Endothelial cell of umbilical vein (primary cell): Measurements from ENCODE around the gene CAPN15. TPM values are rescaled to one million over a fixed set of nuclear protein-coding genes. Genes with fewer than 3 reads are reported as not detected.

Source experiments
- BruUV-seq: library from RNA; stranded (reverse); fragments of 400-500 nt; replicated peaks from 2 replicates; lab custom pipeline; 2021; lab: Mats Ljungman, UMichigan
- CTCF ChIA-PET: fragments of 300-600, 350-600 bp; sonication (Branson Sonifier 250); formaldehyde crosslinking; loops from one replicate; lab custom pipeline; 2021; ENCODE audit warnings: antibody characterized with exemption, inconsistent platforms; lab: Charles Lee
- POLR2A ChIA-PET: fragments of 300-600, 350-600 bp; sonication (Branson Sonifier 250); formaldehyde crosslinking; loops from one replicate; lab custom pipeline; 2021; ENCODE audit warnings: antibody characterized with exemption, inconsistent platforms; lab: Charles Lee
- DNase-seq: peaks from one replicate; pipeline ENCODE4 v3.0.0-alpha.2; 2011; ENCODE audit warnings: low read depth, low spot score
- FAIRE-seq: peaks from 2 replicates; lab custom pipeline; 2011; peaks lifted over from hg19 to GRCh38; lab: Jason Lieb, UNC
- H2AFZ ChIP-seq: 2 replicates; pipeline ENCODE4 v1.6.0; 2012; ENCODE audit warnings: low read depth, low read length, control low read depth, inconsistent platforms
- H3K27ac ChIP-seq: 2 replicates; pipeline ENCODE4 v1.5.1; 2011; ENCODE audit warnings: low read depth, mild to moderate bottlenecking, control low read depth, low read length, moderate library complexity; ENCODE audit not compliant: insufficient read depth
- H3K27me3 ChIP-seq, 2 experiments: 2 replicates each; pipeline versions ENCODE4 v1.6.0 to v1.6.1; 2011; ENCODE audit warnings: low read length in 2 of 2, mixed read lengths in 1 of 2; ENCODE audit not compliant: control insufficient read depth in 2 of 2, insufficient read depth in 2 of 2
- H3K36me3 ChIP-seq, 2 experiments: 2 replicates in 1 of 2; 3 replicates in 1 of 2; pipeline ENCODE4 v1.5.1; 2011; ENCODE audit warnings: low read length in 2 of 2, mild to moderate bottlenecking in 1 of 2, moderate library complexity in 1 of 2; ENCODE audit not compliant: control insufficient read depth in 2 of 2, insufficient read depth in 2 of 2; ENCODE audit errors: extremely low read depth in 1 of 2
- H3K4me1 ChIP-seq: 3 replicates; pipeline ENCODE4 v1.5.1; 2011; ENCODE audit warnings: mild to moderate bottlenecking, low read length; ENCODE audit not compliant: control insufficient read depth, insufficient read depth; ENCODE audit errors: extremely low read depth
- H3K4me2 ChIP-seq: 2 replicates; pipeline ENCODE4 v1.6.1; 2011; ENCODE audit warnings: low read length, control low read depth, mixed read lengths; ENCODE audit not compliant: insufficient read depth
- H3K4me3 ChIP-seq, 3 experiments: fragments of 200-600 bp in 1 of 3; sonication (generic), shearing (Covaris generic) in 1 of 3; replicated peaks in 1 of 3; 2 replicates each; pipeline ENCODE4 v1.5.1; 2011 to 2016; ENCODE audit warnings: control low read depth in 3 of 3, low read length in 3 of 3, mild to moderate bottlenecking in 2 of 3, inconsistent platforms in 1 of 3, low read depth in 1 of 3, moderate library complexity in 1 of 3; ENCODE audit not compliant: insufficient read depth in 1 of 3
- H3K79me2 ChIP-seq: 2 replicates; pipeline ENCODE4 v1.6.0; 2012; ENCODE audit warnings: low read length, inconsistent platforms; ENCODE audit not compliant: control insufficient read depth, insufficient read depth
- H3K9ac ChIP-seq: replicated peaks from 2 replicates; pipeline ENCODE3; 2011; ENCODE audit warnings: low read length, control low read depth; ENCODE audit not compliant: insufficient read depth; ENCODE audit errors: extremely low read depth
- H3K9me1 ChIP-seq: replicated peaks from 3 replicates; pipeline ENCODE4 v1.6.0; 2011; ENCODE audit warnings: mild to moderate bottlenecking, low read length; ENCODE audit not compliant: control insufficient read depth, insufficient read depth; ENCODE audit errors: extremely low read depth
- H3K9me3 ChIP-seq: replicated peaks from 2 replicates; pipeline ENCODE4 v1.5.1; 2012; ENCODE audit warnings: low read length, inconsistent platforms; ENCODE audit not compliant: control insufficient read depth, insufficient read depth
- H4K20me1 ChIP-seq: replicated peaks from 2 replicates; pipeline ENCODE3; 2011; ENCODE audit warnings: mild to moderate bottlenecking, low read length; ENCODE audit not compliant: control insufficient read depth, insufficient read depth; ENCODE audit errors: extremely low read depth
- CTCF ChIP-seq, 2 donors: IDR thresholded peaks; 1 replicate in 1 of 2; 2 replicates in 1 of 2; pipeline ENCODE4 v1.5.1; 2011; ENCODE audit warnings: low read length in 2 of 2, mild to moderate bottlenecking in 2 of 2, moderate library complexity in 2 of 2, control low read depth in 1 of 2, inconsistent platforms in 1 of 2, low read depth in 1 of 2; ENCODE audit not compliant: insufficient read depth in 1 of 2; ENCODE audit errors: extremely low read depth in 1 of 2
- EZH2 ChIP-seq: IDR thresholded peaks from 2 replicates; pipeline ENCODE4 v1.6.1; 2012; ENCODE audit warnings: borderline replicate concordance, low read depth, mild to moderate bottlenecking, moderate library complexity, low read length, inconsistent platforms; ENCODE audit not compliant: severe bottlenecking
- FOS ChIP-seq: IDR thresholded peaks from 2 replicates; pipeline ENCODE4 v1.6.1; 2011; ENCODE audit warnings: mild to moderate bottlenecking, low read length, moderate library complexity, borderline replicate concordance; ENCODE audit not compliant: insufficient read depth
- GATA2 ChIP-seq: IDR thresholded peaks from 2 replicates; pipeline ENCODE4 v1.7.0; 2011; ENCODE audit warnings: low read depth, mild to moderate bottlenecking, moderate library complexity, mixed read lengths, low read length; ENCODE audit not compliant: insufficient read length, insufficient read depth
- JUN ChIP-seq: IDR thresholded peaks from 2 replicates; pipeline ENCODE4 v1.6.1; 2011; ENCODE audit warnings: borderline replicate concordance, low read depth; ENCODE audit not compliant: insufficient read length, insufficient read depth
- MYC ChIP-seq: IDR thresholded peaks from one replicate; pipeline ENCODE4 v1.6.1; 2011; ENCODE audit warnings: mild to moderate bottlenecking, low read depth, low read length
- POLR2A ChIP-seq: IDR thresholded peaks from 2 replicates; pipeline ENCODE4 v1.6.1; 2012; ENCODE audit warnings: low read depth, mild to moderate bottlenecking, control low read depth, low read length
- POLR2AphosphoS5 ChIP-seq: IDR thresholded peaks from 2 replicates; pipeline ENCODE4 v1.6.1; 2012; ENCODE audit warnings: low read depth, mild to moderate bottlenecking, control low read depth, low read length, moderate library complexity; ENCODE audit not compliant: insufficient read depth
- dilution Hi-C: fragments of 300-500 bp; cut with MboI; formaldehyde crosslinking; loops from one replicate; pipeline ENCODE4 v1.15.0; 2019; ENCODE audit warnings: low sequenced_read_pairs; ENCODE audit not compliant: extremely low pct_ligation_motif_present
- intact Hi-C: fragments of 100-400 bp; cut with micrococcal nuclease; formaldehyde crosslinking; loops from one replicate; pipeline ENCODE4 v1.10.0; 2022
- polyA plus RNA-seq, 4 experiments: library from polyadenylated mRNA; depleted of rRNA in 3 of 4; stranded (reverse) in 3 of 4; unstranded in 1 of 4; fragments of >200 nt; gene quantifications; 2 replicates each; pipeline versions ENCODE4 v1.2.1 to v1.2.3, GENCODE V29; 2011 to 2012; ENCODE audit warnings: missing spikeins in 1 of 4
- total RNA-seq: library from RNA; stranded (reverse); gene quantifications from 2 replicates; pipeline ENCODE4 v1.2.3, GENCODE V29; 2021
- TF ChIP-seq, protein P1 (sequence below): IDR thresholded peaks from 2 replicates; pipeline ENCODE4 v1.6.1; 2011; ENCODE audit not compliant: insufficient read depth, insufficient read length

Gene CAPN15
- total and polyA plus RNA-seq, 2 donors (not counting 3 experiments of a cell fraction or from before 2014, with no cell fraction given), result 33.9 to 65.0 TPM

DNA sequence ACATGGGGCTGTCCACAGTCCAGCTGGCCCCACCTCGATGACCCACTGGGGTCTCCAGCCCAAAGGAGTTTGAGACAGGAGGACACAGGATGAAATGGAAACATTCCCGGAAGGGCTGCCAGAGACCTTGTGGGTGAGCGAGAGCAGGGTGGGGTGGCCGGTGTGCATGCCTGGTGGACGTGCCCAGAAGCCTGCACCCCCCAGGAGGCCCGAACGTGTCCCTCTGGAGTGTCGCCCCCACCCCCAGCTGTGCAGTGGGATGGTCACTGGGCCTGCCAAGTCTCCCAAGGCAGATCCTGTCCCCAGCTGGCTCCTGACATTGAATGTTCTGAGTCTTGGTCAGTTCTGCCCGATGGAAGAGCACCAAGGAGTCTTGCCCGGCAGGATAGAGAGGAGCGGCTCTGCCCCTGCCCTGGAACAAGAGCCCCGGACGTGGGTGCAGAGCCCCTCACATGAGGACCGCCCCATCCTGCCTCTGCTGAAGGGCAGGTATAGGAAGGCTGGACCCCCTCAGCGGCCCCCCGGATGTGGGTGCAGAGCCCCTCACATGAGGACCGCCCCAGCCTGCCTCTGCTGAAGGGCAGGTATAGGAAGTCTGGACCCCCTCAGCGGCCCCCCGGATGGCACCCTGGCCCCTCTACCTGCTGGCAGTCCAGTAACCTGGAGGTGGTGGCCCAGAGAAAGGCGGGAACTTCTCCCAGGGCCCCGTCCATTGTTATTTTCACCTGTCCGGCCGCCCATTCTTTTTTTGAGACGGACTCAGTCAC, 3.1 kb upstream of the CAPN15 start:
- intact Hi-C loops, result loop anchor here (5.0 kb wide), 1 partner anchor 43 kb away; the partner anchor contains the start of genes NHLRC4 and PIGQ
- FAIRE-seq (no peak), DNase-seq (no peak)
- Histone ChIP-seq H4K20me1 (no peaks in the 10 kb centered on the region), H3K4me1 (peaks cover 29% of the 10 kb centered on the region), H3K4me2 (no peak overlapping the region), H3K36me3 (peaks cover 0 to 10% of the 10 kb centered on the region in 2 experiments), H3K9ac (no peak overlapping the region), H3K27me3 (no peaks in the 10 kb centered on the region), H3K9me3 (no peaks in the 10 kb centered on the region), H2AFZ (no peak overlapping the region), H3K9me1 (no peaks in the 10 kb centered on the region), H3K27ac (no peak overlapping the region), H3K4me3 (no peak overlapping the region), H3K79me2 (peaks cover 27% of the 10 kb centered on the region)
- POLR2A ChIA-PET, result no interaction called here
- TF ChIP-seq MYC (no peak), POLR2A (peak; percentile 25), JUN (no peak), EZH2 (no peak), CTCF (IDR thresholded peaks at IDR 0.05; ENCODE audit: extremely low read depth in 1 of 2, insufficient read depth in 1 of 2, low read depth in 1 of 2, low read length in 2 of 2) (no peak), POLR2AphosphoS5 (no peak), GATA2 (no peak), FOS (no peak)
- TF ChIP-seq, protein P1, sequence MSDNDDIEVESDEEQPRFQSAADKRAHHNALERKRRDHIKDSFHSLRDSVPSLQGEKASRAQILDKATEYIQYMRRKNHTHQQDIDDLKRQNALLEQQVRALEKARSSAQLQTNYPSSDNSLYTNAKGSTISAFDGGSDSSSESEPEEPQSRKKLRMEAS, result no peak
- BruUV-seq, result no TSS peak
- dilution Hi-C loops, result no loop called here
- CTCF ChIA-PET, result no interaction called here
